CD4-positive, alpha-beta T cell (primary cell): Measurements from ENCODE around the gene NTRK1. TPM values are rescaled to one million over a fixed set of nuclear protein-coding genes. Genes with fewer than 3 reads are reported as not detected.
A peak's percentile ranks its signal among the peaks of the same experiment; 100 is the strongest.

ENCODE experiments used
- ATAC-seq: fragments of 200-7000 bp; cut with Tn5 transposase; one replicate; pipeline ENCODE4 v1.10.0; 2022; ENCODE audit warnings: mild to moderate bottlenecking; ENCODE audit not compliant: poor library complexity
- CTCF ChIA-PET: fragments of 350-600 bp; sonication (Branson Sonifier 250); formaldehyde crosslinking; loops from one replicate; lab custom pipeline; 2021; ENCODE audit warnings: antibody characterized with exemption, inconsistent platforms; lab: Charles Lee
- POLR2A ChIA-PET: fragments of 350-600 bp; sonication (Branson Sonifier 250); formaldehyde crosslinking; loops from one replicate; lab custom pipeline; 2021; ENCODE audit warnings: antibody characterized with exemption, inconsistent platforms; lab: Charles Lee
- DNase-seq, 14 experiments: peaks; one replicate each; pipeline ENCODE4 v3.0.0-alpha.2; 2013 to 2020; ENCODE audit warnings: mixed read lengths in 2 of 14
- H3K27ac ChIP-seq, 2 donors: one replicate each; pipeline versions ENCODE4 v1.5.1 to v1.7.0; 2013; ENCODE audit warnings: low read length in 2 of 2, low read depth in 1 of 2, mild to moderate bottlenecking in 1 of 2
- H3K27me3 ChIP-seq, 2 experiments: 1 replicate in 1 of 2; 2 replicates in 1 of 2; pipeline versions ENCODE4 v1.6.1 to v1.7.0; 2013; ENCODE audit warnings: low read length in 2 of 2, control low read depth in 1 of 2, mild to moderate bottlenecking in 1 of 2, moderate library complexity in 1 of 2; ENCODE audit not compliant: insufficient read depth in 2 of 2, control insufficient read depth in 1 of 2
- H3K36me3 ChIP-seq: one replicate; pipeline ENCODE4 v1.6.1; 2013; ENCODE audit warnings: low read length, control low read depth; ENCODE audit not compliant: insufficient read depth
- H3K4me1 ChIP-seq: one replicate; pipeline ENCODE4 v1.6.1; 2013; ENCODE audit warnings: low read length, control low read depth; ENCODE audit not compliant: insufficient read depth
- H3K4me3 ChIP-seq: one replicate; pipeline ENCODE4 v1.5.1; 2013; ENCODE audit warnings: mild to moderate bottlenecking, low read length, moderate library complexity
- H3K9me3 ChIP-seq, 2 experiments: 1 replicate in 1 of 2; 2 replicates in 1 of 2; pipeline versions ENCODE4 v1.6.1 to v1.7.0; 2013; ENCODE audit warnings: low read length in 2 of 2, mild to moderate bottlenecking in 2 of 2, control low read depth in 1 of 2, moderate library complexity in 1 of 2; ENCODE audit not compliant: control insufficient read depth in 1 of 2, insufficient read depth in 1 of 2
- H3K27ac Mint-ChIP-seq: one replicate; pipeline ENCODE4 v1.8.0; 2020; ENCODE audit warnings: mixed read lengths
- H3K27me3 Mint-ChIP-seq: one replicate; pipeline ENCODE4 v1.8.0; 2021; ENCODE audit warnings: mixed read lengths
- H3K36me3 Mint-ChIP-seq: one replicate; pipeline ENCODE4 v1.8.0; 2021; ENCODE audit warnings: low read depth, mixed read lengths
- H3K4me1 Mint-ChIP-seq: one replicate; pipeline ENCODE4 v1.8.0; 2021; ENCODE audit warnings: low read depth, mixed read lengths
- H3K4me3 Mint-ChIP-seq: one replicate; pipeline ENCODE4 v1.8.0; 2020; ENCODE audit warnings: mild to moderate bottlenecking, mixed read lengths
- H3K9me3 Mint-ChIP-seq: one replicate; pipeline ENCODE4 v1.8.0; 2020; ENCODE audit warnings: mixed read lengths
- intact Hi-C, 2 experiments: fragments of 100-400 bp; cut with DNase I in 1 of 2; cut with micrococcal nuclease in 1 of 2; formaldehyde crosslinking; loops; one replicate each; pipeline versions ENCODE4 v1.15.1 to v1.9.0; 2023 to 2025; cut with DNase I, micrococcal nuclease
- total RNA-seq, 174 experiments: library from RNA in 2 of 174; stranded (reverse) in 2 of 174; gene quantifications; one replicate each; pipeline ENCODE4 v1.2.3 and lab custom pipeline; 2021 to 2026
- TF ChIP-seq, protein P1 (sequence below): fragments of 200-600 bp; IDR thresholded peaks from one replicate; pipeline ENCODE4 v1.8.0; 2022; ENCODE audit warnings: antibody characterized with exemption, mild to moderate bottlenecking

The NTRK1 gene
- total RNA-seq, 2 experiments from 2014 or later = 0.42 to 0.52 TPM

- H3K27ac ChIP-seq = no peak overlapping the region
- Mint-ChIP-seq H3K27ac (no peak overlapping the region), H3K36me3 (no peaks in the 10 kb centered on the region), H3K27me3 (peaks cover 42% of the 10 kb centered on the region), H3K9me3 (no peaks in the 10 kb centered on the region), H3K4me1 (peaks cover 14% of the 10 kb centered on the region), H3K4me3 (no peak overlapping the region)
- DNase-seq = peak in 4 of 14 experiments; percentile 21 to 75 (median 53)
- intact Hi-C loops = loop anchor here in 1 of 2 experiments (5.0 to 10.0 kb wide), 2 partner anchors 56 to 319 kb away; partner anchors contain the start of gene PEAR1
- POLR2A ChIA-PET = no interaction called here
- TF ChIP-seq, protein P1, sequence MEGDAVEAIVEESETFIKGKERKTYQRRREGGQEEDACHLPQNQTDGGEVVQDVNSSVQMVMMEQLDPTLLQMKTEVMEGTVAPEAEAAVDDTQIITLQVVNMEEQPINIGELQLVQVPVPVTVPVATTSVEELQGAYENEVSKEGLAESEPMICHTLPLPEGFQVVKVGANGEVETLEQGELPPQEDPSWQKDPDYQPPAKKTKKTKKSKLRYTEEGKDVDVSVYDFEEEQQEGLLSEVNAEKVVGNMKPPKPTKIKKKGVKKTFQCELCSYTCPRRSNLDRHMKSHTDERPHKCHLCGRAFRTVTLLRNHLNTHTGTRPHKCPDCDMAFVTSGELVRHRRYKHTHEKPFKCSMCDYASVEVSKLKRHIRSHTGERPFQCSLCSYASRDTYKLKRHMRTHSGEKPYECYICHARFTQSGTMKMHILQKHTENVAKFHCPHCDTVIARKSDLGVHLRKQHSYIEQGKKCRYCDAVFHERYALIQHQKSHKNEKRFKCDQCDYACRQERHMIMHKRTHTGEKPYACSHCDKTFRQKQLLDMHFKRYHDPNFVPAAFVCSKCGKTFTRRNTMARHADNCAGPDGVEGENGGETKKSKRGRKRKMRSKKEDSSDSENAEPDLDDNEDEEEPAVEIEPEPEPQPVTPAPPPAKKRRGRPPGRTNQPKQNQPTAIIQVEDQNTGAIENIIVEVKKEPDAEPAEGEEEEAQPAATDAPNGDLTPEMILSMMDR = no peak
- CTCF ChIA-PET = interaction anchor here (3.4 kb wide), 1 partner anchor 54 kb away, joined by 19 read pairs; no protein-coding TSS in a partner anchor
- H3K27me3 ChIP-seq = peaks cover 4 to 13% of the 10 kb centered on the region in 2 experiments
- no peaks in the 10 kb centered on the region for H3K36me3 ChIP-seq
- H3K9me3 ChIP-seq = peaks cover 0 to 5% of the 10 kb centered on the region in 2 experiments
- ATAC-seq = peak; percentile 36
- no peak overlapping the region for H3K4me3 ChIP-seq
- H3K4me1 ChIP-seq = peaks cover 27% of the 10 kb centered on the region
Observed at GRCh38 chr1:156836041-156836654, 24.5 kb upstream of the NTRK1 start.

- ATAC-seq (no peak), DNase-seq (no peak)
- H3K9me3 Mint-ChIP-seq = no peaks in the 10 kb centered on the region
- no peak overlapping the region for H3K27ac Mint-ChIP-seq
- peaks cover 14% of the 10 kb centered on the region for H3K4me1 Mint-ChIP-seq
- peaks cover 27% of the 10 kb centered on the region for H3K4me1 ChIP-seq
- TF ChIP-seq, protein P1 = no peak
- H3K36me3 Mint-ChIP-seq = no peaks in the 10 kb centered on the region
- intact Hi-C loops = loop anchor here in 1 of 2 experiments (5.0 to 10.0 kb wide), 2 partner anchors 55 to 318 kb away; partner anchors contain the start of gene PEAR1
- no peak overlapping the region for H3K4me3 Mint-ChIP-seq
- H3K9me3 ChIP-seq = peaks cover 0 to 10% of the 10 kb centered on the region in 2 experiments
- no peak overlapping the region for H3K4me3 ChIP-seq
- POLR2A ChIA-PET = interaction anchor here (3.3 kb wide), 1 partner anchor 23 kb away, joined by 20 read pairs; the partner anchor contains the start of genes INSRR and NTRK1
- no peaks in the 10 kb centered on the region for H3K36me3 ChIP-seq
- CTCF ChIA-PET = interaction anchor here (0.6 to 3.4 kb wide), 5 partner anchors 11 to 134 kb away, joined by 3 to 52 read pairs (median 10); partner anchors contain the start of gene NTRK1
- H3K27ac ChIP-seq = no peak overlapping the region
- H3K27me3 Mint-ChIP-seq = peaks cover 49% of the 10 kb centered on the region
- H3K27me3 ChIP-seq = peaks cover 12 to 19% of the 10 kb centered on the region in 2 experiments
Observed at GRCh38 chr1:156836892-156837291, 23.8 kb upstream of the NTRK1 start.

DNA sequence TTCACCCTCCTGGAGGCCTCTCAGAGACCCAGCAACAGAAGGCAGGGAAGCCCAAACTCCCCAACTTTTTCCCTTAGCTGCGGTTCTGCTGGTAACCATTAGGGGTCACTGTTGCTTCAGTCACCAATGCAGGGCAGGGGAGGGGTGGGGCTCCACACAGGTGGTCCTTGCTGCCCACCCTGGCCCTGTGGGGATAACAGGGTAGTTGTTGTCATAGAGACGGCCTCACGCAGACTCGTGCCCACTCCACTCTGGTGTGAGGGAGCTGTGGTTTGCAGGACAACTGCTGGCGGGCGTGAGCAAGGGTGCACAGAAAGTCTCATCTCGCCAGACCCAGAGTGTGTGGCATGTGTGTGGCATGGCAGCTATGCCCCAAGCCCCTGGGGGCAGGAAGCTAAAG, 21.7 kb upstream of the NTRK1 start:
- Mint-ChIP-seq H3K27ac (no peak overlapping the region), H3K9me3 (no peaks in the 10 kb centered on the region), H3K4me3 (no peak overlapping the region), H3K4me1 (peaks cover 12% of the 10 kb centered on the region), H3K36me3 (no peaks in the 10 kb centered on the region), H3K27me3 (peaks cover 60% of the 10 kb centered on the region)
- Histone ChIP-seq H3K27ac (no peak overlapping the region), H3K27me3 (peaks cover 27 to 37% of the 10 kb centered on the region in 2 experiments), H3K4me1 (peaks cover 24% of the 10 kb centered on the region), H3K4me3 (no peak overlapping the region), H3K36me3 (no peaks in the 10 kb centered on the region), H3K9me3 (peaks cover 0 to 10% of the 10 kb centered on the region in 2 experiments)
- DNase-seq (peak in 11 of 14 experiments; percentile 34 to 74 (median 42)), ATAC-seq (peak; percentile 84)
- POLR2A ChIA-PET = interaction anchor here (1.1 to 3.3 kb wide), 2 partner anchors 9 to 21 kb away, joined by 3 to 20 read pairs; partner anchors contain the start of genes INSRR and NTRK1
- TF ChIP-seq, protein P1 = peak; percentile 85
- intact Hi-C loops = loop anchor here (1.0 to 10.0 kb wide), 4 partner anchors 21 to 316 kb away; partner anchors contain the start of genes NTRK1 (in 2 of the 2) and PEAR1 (in 1 of the 2)
- CTCF ChIA-PET = interaction anchor here (0.6 to 3.4 kb wide), 21 partner anchors 10 to 113 kb away, joined by 3 to 52 read pairs (median 6); partner anchors contain the start of genes ISG20L2, METTL25B, NTRK1 and SH2D2A
